GM19397 (cell line): Measurements from ENCODE around the gene CASP3.
"Not testable (repeated sequence)": the region's sequence is repeated elsewhere in the genome, so short reads cannot be mapped to it uniquely, and the experiment has no call there.

Experiments used
- ATAC-seq: cut with Tn5 transposase; IDR thresholded peaks from one replicate; pipeline ENCODE4 v1.9.1; 2021; ENCODE audit warnings: mild to moderate bottlenecking, moderate library complexity; ENCODE audit not compliant: unreplicated experiment

Gene CASP3

GRCh38 chr4:184664445-184665210, 15.4 kb upstream of the CASP3 start:
- no peak for ATAC-seq

DNA sequence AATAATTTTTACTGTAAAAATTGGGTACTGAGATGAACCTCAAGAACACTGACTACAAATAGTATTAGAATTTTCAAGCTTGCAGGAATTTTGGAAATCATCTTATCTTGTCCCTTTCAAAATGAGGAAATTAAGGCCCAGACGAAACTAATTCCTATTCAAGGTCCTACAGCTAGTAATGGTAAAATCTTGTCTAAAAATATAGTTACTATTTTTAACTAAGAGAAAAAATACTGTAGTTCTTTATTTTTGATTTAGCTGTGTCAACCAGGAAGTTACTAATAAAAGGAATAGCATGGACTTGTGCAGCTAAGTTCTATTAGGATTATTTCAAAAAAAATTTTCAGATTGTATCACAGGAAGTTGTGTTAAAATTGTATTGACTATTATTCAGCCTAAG, 13.0 kb upstream of the CASP3 start:
- ATAC-seq = no peak

- ATAC-seq = no peak
Observed at GRCh38 chr4:184660978-184661377, 11.7 kb upstream of the CASP3 start.

GRCh38 chr4:184657820-184658219, 8.6 kb upstream of the CASP3 start:
- ATAC-seq = not testable (repeated sequence)

DNA sequence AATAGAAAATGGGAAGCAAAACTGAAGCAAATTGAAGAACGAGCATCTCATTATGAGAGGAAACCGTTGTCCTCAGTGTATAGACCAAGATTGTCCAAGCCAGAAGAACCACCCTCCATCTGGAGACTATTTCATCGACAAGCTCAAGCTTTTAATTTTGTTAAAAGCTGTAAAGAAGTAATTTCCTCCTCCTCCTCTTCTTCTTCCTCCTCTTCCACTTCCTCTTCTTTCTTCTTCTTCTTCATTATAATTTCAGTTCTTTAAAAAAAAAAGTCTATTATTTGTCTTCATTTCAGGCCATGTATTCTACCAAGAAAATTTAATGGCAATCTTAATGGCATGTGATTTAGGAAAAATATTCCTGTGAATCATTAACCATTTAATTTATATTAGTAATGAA, 7.9 kb upstream of the CASP3 start:
- ATAC-seq = no peak

GRCh38 chr4:184655889-184656869, 6.9 kb upstream of the CASP3 start:
- ATAC-seq = no peak

- ATAC-seq = no peak
Observed at GRCh38 chr4:184653650-184654049, 4.4 kb upstream of the CASP3 start.

DNA sequence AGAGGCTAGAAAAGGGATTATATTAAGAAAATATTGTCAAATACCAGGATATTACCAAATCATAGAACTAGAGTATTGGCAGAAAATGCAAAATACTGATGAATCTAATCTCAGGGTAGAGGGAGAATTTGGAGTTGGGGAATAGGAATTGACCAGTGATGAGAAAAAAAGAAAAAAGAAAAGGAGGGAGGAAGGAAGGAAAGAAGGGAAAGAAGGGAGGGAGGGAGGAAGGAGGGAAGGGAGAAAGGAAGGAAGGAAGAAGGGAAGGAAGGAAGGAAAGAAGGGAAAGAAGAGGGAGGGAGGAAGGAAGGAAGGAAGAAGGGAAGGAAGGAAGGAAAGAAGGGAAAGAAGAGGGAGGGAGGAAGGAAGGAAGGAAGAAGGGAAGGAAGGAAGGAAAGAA, 3.4 kb upstream of the CASP3 start:
- ATAC-seq = not testable (repeated sequence)

DNA sequence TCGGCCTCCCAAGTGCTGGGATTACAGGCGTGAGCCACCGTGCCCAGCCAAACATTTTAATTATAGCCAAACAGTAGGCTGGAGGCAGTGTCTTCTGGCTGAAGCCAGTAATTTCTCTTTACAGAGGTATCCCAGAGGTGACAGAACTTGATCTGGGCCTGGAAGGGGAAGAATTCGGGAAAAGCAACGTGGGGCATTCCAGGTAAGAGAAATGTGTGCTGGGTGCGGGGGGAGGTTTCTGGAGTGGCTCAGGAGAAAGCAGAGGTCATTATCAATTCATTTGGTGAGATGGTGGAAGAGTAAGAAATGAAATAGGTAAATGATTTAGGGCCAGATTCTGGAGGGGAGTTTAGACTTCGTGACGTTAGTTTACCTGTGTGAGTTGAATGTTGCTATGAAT, 2.7 kb upstream of the CASP3 start:
- no peak for ATAC-seq

GRCh38 chr4:184649971-184650855, 966 bp upstream of the CASP3 start:
- ATAC-seq = peak; percentile 6

DNA sequence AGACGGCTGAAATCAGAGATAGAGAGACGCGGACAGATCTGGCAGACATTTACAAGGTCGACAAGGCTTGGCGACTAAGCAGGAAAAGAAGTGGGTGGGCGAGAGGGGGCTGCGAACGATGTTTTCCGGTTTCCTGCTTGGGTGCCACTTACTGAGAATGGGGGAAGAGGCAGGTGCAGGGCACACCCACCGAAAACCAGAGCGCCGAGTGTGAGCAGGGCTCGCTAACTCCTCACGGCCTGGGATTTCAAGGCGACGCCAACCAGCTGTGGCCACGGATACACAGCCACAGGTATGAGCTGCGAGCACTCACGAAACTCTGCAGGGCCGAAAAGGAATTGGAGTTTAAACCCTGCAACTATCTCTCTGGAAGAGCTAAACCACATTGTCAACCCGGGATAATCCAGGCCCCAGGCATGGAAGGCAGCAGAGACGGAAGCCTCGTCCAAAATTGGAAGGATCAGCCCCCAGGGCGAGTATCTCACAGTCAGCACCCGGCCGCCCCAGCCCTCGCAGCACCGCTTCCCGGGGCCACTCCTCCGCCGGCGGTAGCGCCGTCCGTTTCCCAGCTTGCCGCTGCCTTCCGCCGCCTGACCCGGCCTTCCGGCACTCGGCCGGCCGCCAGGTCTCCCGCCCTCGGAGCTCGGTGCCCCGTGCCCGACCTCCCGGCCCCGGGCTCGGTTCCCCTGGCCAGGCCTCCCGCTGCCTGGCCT, 778 bp downstream of the CASP3 start:
- ATAC-seq = peak; percentile 25

DNA sequence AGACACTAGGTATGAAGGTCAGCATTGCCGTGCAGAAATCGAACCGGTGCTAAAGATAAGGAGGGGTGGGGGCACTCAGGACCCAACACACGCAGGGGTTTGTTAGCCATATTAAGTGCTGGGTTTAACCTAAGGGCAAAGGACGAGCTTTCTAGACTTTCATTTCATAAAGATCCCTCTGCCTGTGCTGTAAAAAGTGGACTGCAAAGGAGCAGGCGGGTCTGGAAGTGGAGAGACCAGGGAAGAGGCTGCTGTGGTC, 1.3 kb downstream of the CASP3 start:
- ATAC-seq = no peak

DNA sequence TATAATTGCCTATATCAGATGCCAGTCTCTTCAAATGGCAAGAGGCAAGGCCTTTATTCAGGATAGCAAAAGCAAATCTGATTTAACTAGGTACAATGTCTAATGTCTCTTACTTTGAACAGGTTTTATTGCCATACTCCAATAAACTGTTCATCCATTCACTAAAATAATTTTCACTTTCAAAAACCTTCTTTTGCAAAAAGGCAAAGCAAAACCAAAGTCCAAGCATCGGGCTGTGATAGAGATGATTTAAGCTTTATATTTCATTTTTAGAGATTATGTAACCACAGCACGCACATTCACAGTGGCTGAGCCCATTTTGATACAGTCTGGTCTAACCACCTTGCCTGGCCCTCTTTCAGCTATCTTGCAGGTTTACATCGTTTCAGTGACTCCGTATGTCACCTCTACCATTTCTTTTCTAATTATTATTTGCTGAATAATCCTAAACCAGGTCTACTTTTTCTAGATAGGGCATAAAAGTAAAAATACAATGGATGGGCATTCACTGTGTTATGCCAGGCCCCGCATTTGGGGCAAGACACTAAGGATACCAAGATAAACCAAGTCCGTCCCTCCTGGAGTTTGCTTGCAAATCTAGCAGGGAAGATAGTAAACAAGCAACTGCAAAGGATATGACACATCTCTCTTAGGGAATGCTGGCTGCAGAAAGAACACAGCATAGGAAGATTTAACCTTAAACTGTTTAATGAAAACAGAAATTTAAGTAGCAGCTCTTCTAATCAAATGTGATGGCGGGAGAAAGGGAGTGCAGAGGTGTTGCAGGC, 1.8 kb downstream of the CASP3 start:
- no peak for ATAC-seq

- ATAC-seq = no peak
Observed at GRCh38 chr4:184645904-184646610, 3.2 kb downstream of the CASP3 start.

- ATAC-seq = no peak
Observed at GRCh38 chr4:184644553-184645307, 4.5 kb downstream of the CASP3 start.

DNA sequence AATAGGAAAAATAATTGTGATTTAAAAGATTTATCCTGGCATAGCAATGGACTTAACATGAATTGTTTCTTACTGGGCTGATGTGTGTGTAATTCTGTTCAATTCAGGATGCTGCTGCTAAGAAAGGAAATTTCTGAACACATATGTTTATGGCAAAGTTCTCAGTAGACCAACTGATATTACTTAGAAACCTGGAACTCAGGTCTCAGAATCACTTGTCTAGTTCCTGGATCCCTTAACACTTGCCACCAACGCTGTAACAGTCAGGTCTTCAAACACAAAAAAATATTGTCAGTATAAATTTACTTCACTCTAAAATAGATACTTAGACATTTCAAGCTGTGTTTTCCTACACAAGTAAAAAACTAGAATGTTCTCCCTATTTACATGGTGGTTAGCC, 5.5 kb downstream of the CASP3 start:
- no peak for ATAC-seq

DNA sequence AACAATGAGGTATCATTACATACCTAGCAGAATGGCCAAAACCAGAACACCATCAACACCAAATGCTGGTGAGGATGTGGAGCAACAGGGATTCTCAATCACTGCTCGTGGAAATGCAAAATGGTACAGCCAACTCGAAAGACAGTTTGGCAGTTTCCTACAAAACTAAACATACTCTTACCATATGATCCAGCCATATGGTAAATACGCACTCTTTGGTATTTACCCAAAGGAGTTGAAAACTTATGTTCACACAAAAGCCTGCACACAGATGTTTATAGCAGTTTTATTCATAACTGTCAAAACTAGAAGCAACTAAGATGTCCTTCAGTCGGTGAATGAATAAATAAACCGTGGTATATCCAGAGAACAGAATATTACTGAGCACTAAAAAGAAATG, 7.8 kb downstream of the CASP3 start:
- ATAC-seq = peak; percentile 6

DNA sequence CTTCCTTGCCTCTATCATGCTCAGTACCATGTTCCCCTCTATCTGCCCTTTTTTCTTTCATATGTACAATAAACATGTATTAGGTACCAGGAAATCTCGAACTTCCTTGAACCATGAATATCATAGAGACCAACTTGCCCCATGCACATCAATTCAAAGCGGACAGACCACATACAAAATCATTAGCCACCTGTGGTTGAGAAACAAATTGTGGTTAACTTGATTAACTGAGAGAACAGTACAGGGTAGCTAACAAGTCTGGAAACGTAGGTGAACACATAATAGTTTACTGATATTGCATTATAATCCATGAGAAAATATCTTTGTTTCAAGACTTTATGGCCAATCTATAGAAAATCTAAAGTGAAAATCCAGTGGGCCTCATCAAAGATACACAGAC, 8.2 kb downstream of the CASP3 start:
- ATAC-seq = peak; percentile 70
